ENCODE results near the gene ARID2. TPM values are rescaled to one million over a fixed set of nuclear protein-coding genes. Genes with fewer than 3 reads are reported as not detected.

ARID2 gene
- polyA plus RNA-seq, 1 donor (not counting 4 experiments of a cell fraction or from before 2014, with no cell fraction given), result 15.1 TPM

DNA sequence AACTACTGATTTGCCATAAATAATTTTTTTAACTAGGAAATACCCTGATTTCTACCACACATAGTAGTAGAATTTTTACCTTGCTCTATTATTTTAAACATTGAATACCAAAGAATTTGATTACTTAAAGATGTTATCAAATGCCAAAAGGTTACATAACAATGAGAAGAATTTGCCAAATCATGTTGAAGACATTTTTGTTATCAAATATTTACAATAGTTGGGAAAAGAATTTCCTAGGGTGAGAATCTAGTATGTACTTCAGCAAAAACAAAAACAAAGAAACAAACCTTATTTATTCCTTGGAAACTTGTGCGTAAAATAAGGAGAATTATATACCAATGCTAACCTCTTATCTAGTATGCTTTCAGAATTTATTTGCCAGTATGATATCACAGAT is 153.7 kb downstream of the ARID2 start:
- FAIRE-seq, result no peak
- H3K79me2 ChIP-seq (ENCODE audit: control insufficient read depth, insufficient read depth, low read length), result no peaks in the 10 kb centered on the region
- H2AFZ ChIP-seq (ENCODE audit: control insufficient read depth, low read length), result no peak overlapping the region
- no peak for DNase-seq (ENCODE audit: low read depth, low spot score)
- H3K9me1 ChIP-seq (ENCODE audit: control insufficient read depth, extremely low read depth, insufficient read depth, low read length), result no peaks in the 10 kb centered on the region
- TF ChIP-seq, protein P1, sequence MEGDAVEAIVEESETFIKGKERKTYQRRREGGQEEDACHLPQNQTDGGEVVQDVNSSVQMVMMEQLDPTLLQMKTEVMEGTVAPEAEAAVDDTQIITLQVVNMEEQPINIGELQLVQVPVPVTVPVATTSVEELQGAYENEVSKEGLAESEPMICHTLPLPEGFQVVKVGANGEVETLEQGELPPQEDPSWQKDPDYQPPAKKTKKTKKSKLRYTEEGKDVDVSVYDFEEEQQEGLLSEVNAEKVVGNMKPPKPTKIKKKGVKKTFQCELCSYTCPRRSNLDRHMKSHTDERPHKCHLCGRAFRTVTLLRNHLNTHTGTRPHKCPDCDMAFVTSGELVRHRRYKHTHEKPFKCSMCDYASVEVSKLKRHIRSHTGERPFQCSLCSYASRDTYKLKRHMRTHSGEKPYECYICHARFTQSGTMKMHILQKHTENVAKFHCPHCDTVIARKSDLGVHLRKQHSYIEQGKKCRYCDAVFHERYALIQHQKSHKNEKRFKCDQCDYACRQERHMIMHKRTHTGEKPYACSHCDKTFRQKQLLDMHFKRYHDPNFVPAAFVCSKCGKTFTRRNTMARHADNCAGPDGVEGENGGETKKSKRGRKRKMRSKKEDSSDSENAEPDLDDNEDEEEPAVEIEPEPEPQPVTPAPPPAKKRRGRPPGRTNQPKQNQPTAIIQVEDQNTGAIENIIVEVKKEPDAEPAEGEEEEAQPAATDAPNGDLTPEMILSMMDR (optimal IDR thresholded peaks at IDR 0.05 in 1 of 3, IDR thresholded peaks at IDR 0.05 in 1 of 3, conservative IDR thresholded peaks at IDR 0.05 in 1 of 3; ENCODE audit: extremely low read depth in 1 of 3, insufficient read depth in 2 of 3, low read length in 3 of 3), result no peak
- TF ChIP-seq EZH2 (IDR thresholded peaks at IDR 0.05; ENCODE audit: low read length), result no peak
- H3K4me3 ChIP-seq (ENCODE audit: control insufficient read depth in 2 of 3, extremely low read depth in 1 of 3, insufficient read depth in 2 of 3, low read depth in 1 of 3, low read length in 3 of 3), result no peak overlapping the region
- H3K36me3 ChIP-seq (ENCODE audit: control insufficient read depth in 2 of 2, extremely low read depth in 1 of 2, insufficient read depth in 2 of 2, low read length in 2 of 2), result peaks cover 0 to 7% of the 10 kb centered on the region in 2 experiments
- H3K27ac ChIP-seq (ENCODE audit: control insufficient read depth, insufficient read depth, low read length), result no peak overlapping the region
- H4K20me1 ChIP-seq (ENCODE audit: control insufficient read depth, extremely low read depth, insufficient read depth, low read length), result no peaks in the 10 kb centered on the region
- dilution Hi-C loops (cut with MboI; ENCODE audit: extremely low pct_ligation_motif_present, low sequenced_read_pairs), result no loop called here
- no peak overlapping the region for H3K9ac ChIP-seq (ENCODE audit: control insufficient read depth, extremely low read depth, insufficient read depth, low read length)
- H3K4me2 ChIP-seq (ENCODE audit: control insufficient read depth, extremely low read depth, insufficient read depth, low read depth, low read length), result no peak overlapping the region
- no peaks in the 10 kb centered on the region for H3K4me1 ChIP-seq (ENCODE audit: control insufficient read depth, extremely low read depth, insufficient read depth, low read length)
- no peaks in the 10 kb centered on the region for H3K27me3 ChIP-seq (ENCODE audit: control insufficient read depth, extremely low read depth, insufficient read depth, low read length)
- H3K9me3 ChIP-seq (ENCODE audit: control insufficient read depth, low read depth, low read length), result no peaks in the 10 kb centered on the region

DNA sequence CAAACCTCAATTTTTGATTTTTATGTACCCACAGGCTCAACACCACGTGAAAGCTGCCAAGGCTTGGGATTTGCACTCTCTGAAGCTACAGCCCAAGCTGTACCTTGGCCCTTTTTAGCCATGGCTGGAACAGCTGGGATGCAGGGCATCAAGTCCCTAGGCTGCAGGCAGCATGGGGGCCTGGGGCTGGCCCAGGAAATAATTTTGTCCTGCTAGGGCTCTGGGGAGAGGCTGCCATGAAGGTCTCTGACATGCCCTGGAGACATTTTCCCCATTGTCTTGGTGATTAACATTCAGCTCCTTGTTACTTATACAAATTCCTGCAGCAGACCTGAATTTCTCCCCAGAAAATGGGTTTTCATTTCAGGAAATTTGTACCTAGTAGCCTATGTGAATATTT is 157.2 kb downstream of the ARID2 start:
- Histone ChIP-seq H3K27ac (ENCODE audit: control insufficient read depth, insufficient read depth, low read length) (no peak overlapping the region), H3K36me3 (ENCODE audit: control insufficient read depth in 2 of 2, extremely low read depth in 1 of 2, insufficient read depth in 2 of 2, low read length in 2 of 2) (peaks cover 3 to 4% of the 10 kb centered on the region in 2 experiments)
- FAIRE-seq, result no peak

More for the DNA sequence above, 157.2 kb downstream of the ARID2 start:
- no peaks in the 10 kb centered on the region for H3K9me3 ChIP-seq (ENCODE audit: control insufficient read depth, low read depth, low read length)
- no peaks in the 10 kb centered on the region for H3K79me2 ChIP-seq (ENCODE audit: control insufficient read depth, insufficient read depth, low read length)
- H3K4me3 ChIP-seq (ENCODE audit: control insufficient read depth in 2 of 3, extremely low read depth in 1 of 3, insufficient read depth in 2 of 3, low read depth in 1 of 3, low read length in 3 of 3), result no peak overlapping the region
- no peaks in the 10 kb centered on the region for H3K27me3 ChIP-seq (ENCODE audit: control insufficient read depth, extremely low read depth, insufficient read depth, low read length)
- no peaks in the 10 kb centered on the region for H3K9me1 ChIP-seq (ENCODE audit: control insufficient read depth, extremely low read depth, insufficient read depth, low read length)
- H3K4me2 ChIP-seq (ENCODE audit: control insufficient read depth, extremely low read depth, insufficient read depth, low read depth, low read length), result no peak overlapping the region
- dilution Hi-C loops (cut with MboI; ENCODE audit: extremely low pct_ligation_motif_present, low sequenced_read_pairs), result no loop called here
- H4K20me1 ChIP-seq (ENCODE audit: control insufficient read depth, extremely low read depth, insufficient read depth, low read length), result no peaks in the 10 kb centered on the region
- TF ChIP-seq, protein P1 (optimal IDR thresholded peaks at IDR 0.05 in 1 of 3, IDR thresholded peaks at IDR 0.05 in 1 of 3, conservative IDR thresholded peaks at IDR 0.05 in 1 of 3; ENCODE audit: extremely low read depth in 1 of 3, insufficient read depth in 2 of 3, low read length in 3 of 3), result no peak
- no peak for TF ChIP-seq EZH2 (IDR thresholded peaks at IDR 0.05; ENCODE audit: low read length)
- H3K9ac ChIP-seq (ENCODE audit: control insufficient read depth, extremely low read depth, insufficient read depth, low read length), result no peak overlapping the region
- H3K4me1 ChIP-seq (ENCODE audit: control insufficient read depth, extremely low read depth, insufficient read depth, low read length), result no peaks in the 10 kb centered on the region
- no peak for DNase-seq (ENCODE audit: low read depth, low spot score)
- no peak overlapping the region for H2AFZ ChIP-seq (ENCODE audit: control insufficient read depth, low read length)

All from keratinocyte (primary cell).